Ovary (tissue), 3 donors: ENCODE data around the gene XPC.

Experiments
- CTCF ChIP-seq, 3 donors: fragments of 450-650 bp in 2 of 3; fragments of 200-600 bp in 1 of 3; IDR thresholded peaks; one replicate each; pipeline versions ENCODE4 v1.5.1 to v1.8.0; 2016 to 2022; ENCODE audit warnings: antibody characterized with exemption in 3 of 3, mild to moderate bottlenecking in 1 of 3
- POLR2A ChIP-seq: fragments of 450-650 bp; IDR thresholded peaks from one replicate; pipeline ENCODE4 v1.6.1; 2017; ENCODE audit warnings: antibody characterized with exemption, mild to moderate bottlenecking, moderate library complexity
- donor health status: DM: no; HTN: no; CAD: no.

GRCh38 chr3:14156843-14157561, 21.4 kb downstream of the XPC start:
- TF ChIP-seq CTCF (IDR thresholded peaks at IDR 0.05) (no peak), POLR2A (no peak)
